Endothelial cell of umbilical vein (primary cell): ENCODE results near the gene AGMAT. TPM values are rescaled to one million over a fixed set of nuclear protein-coding genes. Genes with fewer than 3 reads are reported as not detected.

Source experiments
- BruUV-seq: library from RNA; stranded (reverse); fragments of 400-500 nt; replicated peaks from 2 replicates; lab custom pipeline; 2021; lab: Mats Ljungman, UMichigan
- CTCF ChIA-PET: fragments of 300-600, 350-600 bp; sonication (Branson Sonifier 250); formaldehyde crosslinking; loops from one replicate; lab custom pipeline; 2021; ENCODE audit warnings: antibody characterized with exemption, inconsistent platforms; lab: Charles Lee
- POLR2A ChIA-PET: fragments of 300-600, 350-600 bp; sonication (Branson Sonifier 250); formaldehyde crosslinking; loops from one replicate; lab custom pipeline; 2021; ENCODE audit warnings: antibody characterized with exemption, inconsistent platforms; lab: Charles Lee
- DNase-seq: peaks from one replicate; pipeline ENCODE4 v3.0.0-alpha.2; 2011; ENCODE audit warnings: low read depth, low spot score
- FAIRE-seq: peaks from 2 replicates; lab custom pipeline; 2011; peaks lifted over from hg19 to GRCh38; lab: Jason Lieb, UNC
- H2AFZ ChIP-seq: 2 replicates; pipeline ENCODE4 v1.6.0; 2012; ENCODE audit warnings: low read depth, low read length, control low read depth, inconsistent platforms
- H3K27ac ChIP-seq: 2 replicates; pipeline ENCODE4 v1.5.1; 2011; ENCODE audit warnings: low read depth, mild to moderate bottlenecking, control low read depth, low read length, moderate library complexity; ENCODE audit not compliant: insufficient read depth
- H3K27me3 ChIP-seq, 2 experiments: 2 replicates each; pipeline versions ENCODE4 v1.6.0 to v1.6.1; 2011; ENCODE audit warnings: low read length in 2 of 2, mixed read lengths in 1 of 2; ENCODE audit not compliant: control insufficient read depth in 2 of 2, insufficient read depth in 2 of 2
- H3K36me3 ChIP-seq, 2 experiments: 2 replicates in 1 of 2; 3 replicates in 1 of 2; pipeline ENCODE4 v1.5.1; 2011; ENCODE audit warnings: low read length in 2 of 2, mild to moderate bottlenecking in 1 of 2, moderate library complexity in 1 of 2; ENCODE audit not compliant: control insufficient read depth in 2 of 2, insufficient read depth in 2 of 2; ENCODE audit errors: extremely low read depth in 1 of 2
- H3K4me1 ChIP-seq: 3 replicates; pipeline ENCODE4 v1.5.1; 2011; ENCODE audit warnings: mild to moderate bottlenecking, low read length; ENCODE audit not compliant: control insufficient read depth, insufficient read depth; ENCODE audit errors: extremely low read depth
- H3K4me2 ChIP-seq: 2 replicates; pipeline ENCODE4 v1.6.1; 2011; ENCODE audit warnings: low read length, control low read depth, mixed read lengths; ENCODE audit not compliant: insufficient read depth
- H3K4me3 ChIP-seq, 3 experiments: fragments of 200-600 bp in 1 of 3; sonication (generic), shearing (Covaris generic) in 1 of 3; replicated peaks in 1 of 3; 2 replicates each; pipeline ENCODE4 v1.5.1; 2011 to 2016; ENCODE audit warnings: control low read depth in 3 of 3, low read length in 3 of 3, mild to moderate bottlenecking in 2 of 3, inconsistent platforms in 1 of 3, low read depth in 1 of 3, moderate library complexity in 1 of 3; ENCODE audit not compliant: insufficient read depth in 1 of 3
- H3K79me2 ChIP-seq: 2 replicates; pipeline ENCODE4 v1.6.0; 2012; ENCODE audit warnings: low read length, inconsistent platforms; ENCODE audit not compliant: control insufficient read depth, insufficient read depth
- H3K9ac ChIP-seq: replicated peaks from 2 replicates; pipeline ENCODE3; 2011; ENCODE audit warnings: low read length, control low read depth; ENCODE audit not compliant: insufficient read depth; ENCODE audit errors: extremely low read depth
- H3K9me1 ChIP-seq: replicated peaks from 3 replicates; pipeline ENCODE4 v1.6.0; 2011; ENCODE audit warnings: mild to moderate bottlenecking, low read length; ENCODE audit not compliant: control insufficient read depth, insufficient read depth; ENCODE audit errors: extremely low read depth
- H3K9me3 ChIP-seq: replicated peaks from 2 replicates; pipeline ENCODE4 v1.5.1; 2012; ENCODE audit warnings: low read length, inconsistent platforms; ENCODE audit not compliant: control insufficient read depth, insufficient read depth
- H4K20me1 ChIP-seq: replicated peaks from 2 replicates; pipeline ENCODE3; 2011; ENCODE audit warnings: mild to moderate bottlenecking, low read length; ENCODE audit not compliant: control insufficient read depth, insufficient read depth; ENCODE audit errors: extremely low read depth
- EZH2 ChIP-seq: IDR thresholded peaks from 2 replicates; pipeline ENCODE4 v1.6.1; 2012; ENCODE audit warnings: borderline replicate concordance, low read depth, mild to moderate bottlenecking, moderate library complexity, low read length, inconsistent platforms; ENCODE audit not compliant: severe bottlenecking
- FOS ChIP-seq: IDR thresholded peaks from 2 replicates; pipeline ENCODE4 v1.6.1; 2011; ENCODE audit warnings: mild to moderate bottlenecking, low read length, moderate library complexity, borderline replicate concordance; ENCODE audit not compliant: insufficient read depth
- GATA2 ChIP-seq: IDR thresholded peaks from 2 replicates; pipeline ENCODE4 v1.7.0; 2011; ENCODE audit warnings: low read depth, mild to moderate bottlenecking, moderate library complexity, mixed read lengths, low read length; ENCODE audit not compliant: insufficient read length, insufficient read depth
- JUN ChIP-seq: IDR thresholded peaks from 2 replicates; pipeline ENCODE4 v1.6.1; 2011; ENCODE audit warnings: borderline replicate concordance, low read depth; ENCODE audit not compliant: insufficient read length, insufficient read depth
- MYC ChIP-seq: IDR thresholded peaks from one replicate; pipeline ENCODE4 v1.6.1; 2011; ENCODE audit warnings: mild to moderate bottlenecking, low read depth, low read length
- POLR2A ChIP-seq: IDR thresholded peaks from 2 replicates; pipeline ENCODE4 v1.6.1; 2012; ENCODE audit warnings: low read depth, mild to moderate bottlenecking, control low read depth, low read length
- POLR2AphosphoS5 ChIP-seq: IDR thresholded peaks from 2 replicates; pipeline ENCODE4 v1.6.1; 2012; ENCODE audit warnings: low read depth, mild to moderate bottlenecking, control low read depth, low read length, moderate library complexity; ENCODE audit not compliant: insufficient read depth
- dilution Hi-C: fragments of 300-500 bp; cut with MboI; formaldehyde crosslinking; loops from one replicate; pipeline ENCODE4 v1.15.0; 2019; ENCODE audit warnings: low sequenced_read_pairs; ENCODE audit not compliant: extremely low pct_ligation_motif_present
- intact Hi-C: fragments of 100-400 bp; cut with micrococcal nuclease; formaldehyde crosslinking; loops from one replicate; pipeline ENCODE4 v1.10.0; 2022
- polyA plus RNA-seq, 4 experiments: library from polyadenylated mRNA; depleted of rRNA in 3 of 4; stranded (reverse) in 3 of 4; unstranded in 1 of 4; fragments of >200 nt; gene quantifications; 2 replicates each; pipeline versions ENCODE4 v1.2.1 to v1.2.3, GENCODE V29; 2011 to 2012; ENCODE audit warnings: missing spikeins in 1 of 4
- total RNA-seq: library from RNA; stranded (reverse); gene quantifications from 2 replicates; pipeline ENCODE4 v1.2.3, GENCODE V29; 2021
- TF ChIP-seq, protein P1 (sequence below), 2 donors: IDR thresholded peaks; 1 replicate in 1 of 2; 2 replicates in 1 of 2; pipeline ENCODE4 v1.5.1; 2011; ENCODE audit warnings: low read length in 2 of 2, mild to moderate bottlenecking in 2 of 2, moderate library complexity in 2 of 2, control low read depth in 1 of 2, inconsistent platforms in 1 of 2, low read depth in 1 of 2; ENCODE audit not compliant: insufficient read depth in 1 of 2; ENCODE audit errors: extremely low read depth in 1 of 2
- TF ChIP-seq, protein P2 (sequence below): IDR thresholded peaks from 2 replicates; pipeline ENCODE4 v1.6.1; 2011; ENCODE audit not compliant: insufficient read depth, insufficient read length

AGMAT gene
- total and polyA plus RNA-seq, 2 donors (not counting 3 experiments of a cell fraction or from before 2014, with no cell fraction given) = 0.39 to 1.9 TPM

GRCh38 chr1:15626269-15626950, 41.6 kb upstream of the AGMAT start:
- Histone ChIP-seq H3K36me3 (peaks cover 6 to 14% of the 10 kb centered on the region in 2 experiments), H3K4me3 (no peak overlapping the region), H3K9me1 (no peaks in the 10 kb centered on the region), H3K9me3 (no peaks in the 10 kb centered on the region), H3K79me2 (peaks cover 67% of the 10 kb centered on the region), H3K9ac (no peak overlapping the region), H3K27me3 (no peaks in the 10 kb centered on the region), H2AFZ (no peak overlapping the region), H4K20me1 (no peaks in the 10 kb centered on the region), H3K4me1 (no peaks in the 10 kb centered on the region), H3K4me2 (no peak overlapping the region), H3K27ac (no peak overlapping the region)
- intact Hi-C loops (no loop called here), dilution Hi-C loops (no loop called here)
- ChIA-PET POLR2A (no interaction called here), CTCF (interaction anchor here (0.7 kb wide), 1 partner anchor 14 kb away, joined by 3 read pairs; no protein-coding TSS in a partner anchor)
- TF ChIP-seq, protein P1, sequence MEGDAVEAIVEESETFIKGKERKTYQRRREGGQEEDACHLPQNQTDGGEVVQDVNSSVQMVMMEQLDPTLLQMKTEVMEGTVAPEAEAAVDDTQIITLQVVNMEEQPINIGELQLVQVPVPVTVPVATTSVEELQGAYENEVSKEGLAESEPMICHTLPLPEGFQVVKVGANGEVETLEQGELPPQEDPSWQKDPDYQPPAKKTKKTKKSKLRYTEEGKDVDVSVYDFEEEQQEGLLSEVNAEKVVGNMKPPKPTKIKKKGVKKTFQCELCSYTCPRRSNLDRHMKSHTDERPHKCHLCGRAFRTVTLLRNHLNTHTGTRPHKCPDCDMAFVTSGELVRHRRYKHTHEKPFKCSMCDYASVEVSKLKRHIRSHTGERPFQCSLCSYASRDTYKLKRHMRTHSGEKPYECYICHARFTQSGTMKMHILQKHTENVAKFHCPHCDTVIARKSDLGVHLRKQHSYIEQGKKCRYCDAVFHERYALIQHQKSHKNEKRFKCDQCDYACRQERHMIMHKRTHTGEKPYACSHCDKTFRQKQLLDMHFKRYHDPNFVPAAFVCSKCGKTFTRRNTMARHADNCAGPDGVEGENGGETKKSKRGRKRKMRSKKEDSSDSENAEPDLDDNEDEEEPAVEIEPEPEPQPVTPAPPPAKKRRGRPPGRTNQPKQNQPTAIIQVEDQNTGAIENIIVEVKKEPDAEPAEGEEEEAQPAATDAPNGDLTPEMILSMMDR (IDR thresholded peaks at IDR 0.05; ENCODE audit: extremely low read depth in 1 of 2, insufficient read depth in 1 of 2, low read depth in 1 of 2, low read length in 2 of 2) = no peak
- no peak for TF ChIP-seq GATA2
- TF ChIP-seq, protein P2, sequence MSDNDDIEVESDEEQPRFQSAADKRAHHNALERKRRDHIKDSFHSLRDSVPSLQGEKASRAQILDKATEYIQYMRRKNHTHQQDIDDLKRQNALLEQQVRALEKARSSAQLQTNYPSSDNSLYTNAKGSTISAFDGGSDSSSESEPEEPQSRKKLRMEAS = no peak
- no peak for TF ChIP-seq MYC
- no peak for TF ChIP-seq EZH2
- no peak for TF ChIP-seq FOS
- TF ChIP-seq JUN = no peak
- no peak for TF ChIP-seq POLR2AphosphoS5
- no peak for TF ChIP-seq POLR2A
- no TSS peak for BruUV-seq
- FAIRE-seq (no peak), DNase-seq (no peak)
